ENCODE measurements around the gene DNAJC1. TPM values are rescaled to one million over a fixed set of nuclear protein-coding genes. Genes with fewer than 3 reads are reported as not detected.
"Not testable (repeated sequence)": the region's sequence is repeated elsewhere in the genome, so short reads cannot be mapped to it uniquely, and the experiment has no call there.

The DNAJC1 gene
- total RNA-seq, 1 experiment from 2014 or later, result 13.2 TPM

- TF ChIP-seq E2F5 (CRISPR knock-in tag; IDR thresholded peaks at IDR 0.05), result no peak
These were observed 284.0 kb downstream of the DNAJC1 start (continued) for GRCh38 chr10:21719502-21719901.

GRCh38 chr10:21717437-21718054 lies 286.0 kb downstream of the DNAJC1 start:
- Mint-ChIP-seq H3K4me1 (peaks cover 24% of the 10 kb centered on the region), H3K27ac (peak overlapping the region; percentile 78; the same call in 1 of the 2 replicates), H3K36me3 (peaks cover 16% of the 10 kb centered on the region)
- H3K9me3 Mint-ChIP-seq; POLR2A ChIA-PET; DNase-seq (ENCODE audit: low spot score); ATAC-seq; CTCF ChIA-PET; H3K4me3 Mint-ChIP-seq; H3K27me3 Mint-ChIP-seq (ENCODE audit: low read depth): not testable (repeated sequence)
- TF ChIP-seq ZNF263 (CRISPR knock-in tag; IDR thresholded peaks at IDR 0.05; ENCODE audit: low read depth), result peak; percentile 79

DNA sequence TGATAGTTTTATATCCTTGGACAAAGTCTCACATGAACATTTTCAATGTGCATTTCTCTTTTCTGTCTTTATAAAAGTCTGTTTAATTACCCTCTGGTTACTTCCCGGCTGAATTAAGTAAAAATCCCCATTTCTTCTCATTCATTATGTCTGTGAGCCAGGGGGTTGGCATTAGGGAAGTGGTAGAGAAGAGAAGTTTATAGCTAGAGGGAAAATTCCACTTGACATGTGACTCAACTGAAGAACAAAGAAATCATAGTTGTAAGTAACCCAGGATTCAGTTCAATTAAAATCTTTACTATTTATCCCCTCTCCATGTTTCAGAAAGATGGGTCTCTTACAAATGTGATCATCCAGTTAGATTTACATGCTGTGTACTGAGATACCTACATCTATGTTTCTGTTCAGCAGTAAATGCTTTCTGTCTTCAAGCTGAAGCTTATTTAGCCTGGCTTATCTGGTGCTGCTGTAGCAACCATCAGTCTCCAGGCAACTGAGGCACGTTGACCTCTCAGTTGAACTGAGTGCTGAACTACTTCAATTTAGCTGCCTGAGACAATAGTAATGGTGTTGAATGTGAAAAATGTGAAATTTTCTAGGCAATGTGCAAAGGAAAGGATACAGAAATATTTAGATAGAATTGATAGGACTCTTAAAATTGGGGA lies 287.9 kb downstream of the DNAJC1 start:
- ATAC-seq (no peak), DNase-seq (ENCODE audit: low spot score) (no peak)
- Mint-ChIP-seq H3K36me3 (peaks cover 16% of the 10 kb centered on the region), H3K27ac (peak overlapping the region; percentile 22; the same call in 1 of the 2 replicates), H3K9me3 (no peaks in the 10 kb centered on the region), H3K27me3 (ENCODE audit: low read depth) (no peaks in the 10 kb centered on the region), H3K4me1 (peaks cover 18% of the 10 kb centered on the region), H3K4me3 (no peak overlapping the region)
- ChIA-PET POLR2A (interaction anchor here (0.6 to 1.0 kb wide), 2 partner anchors 10 to 14 kb away, joined by 3 read pairs; no protein-coding TSS in a partner anchor), CTCF (interaction anchor here (0.9 kb wide), 1 partner anchor 16 kb away, joined by 4 read pairs; no protein-coding TSS in a partner anchor)
- TF ChIP-seq ETV6 (CRISPR knock-in tag; IDR thresholded peaks at IDR 0.05) (no peak), EMX1 (CRISPR knock-in tag; IDR thresholded peaks at IDR 0.05) (no peak), NFE2L1 (CRISPR knock-in tag; IDR thresholded peaks at IDR 0.05) (no peak), RELA (CRISPR knock-in tag; IDR thresholded peaks at IDR 0.05; ENCODE audit: borderline replicate concordance) (no peak), RORB (CRISPR knock-in tag; IDR thresholded peaks at IDR 0.05) (no peak), ESRRA (CRISPR knock-in tag; IDR thresholded peaks at IDR 0.05; ENCODE audit: borderline replicate concordance) (no peak)
- TF ChIP-seq, protein P1, sequence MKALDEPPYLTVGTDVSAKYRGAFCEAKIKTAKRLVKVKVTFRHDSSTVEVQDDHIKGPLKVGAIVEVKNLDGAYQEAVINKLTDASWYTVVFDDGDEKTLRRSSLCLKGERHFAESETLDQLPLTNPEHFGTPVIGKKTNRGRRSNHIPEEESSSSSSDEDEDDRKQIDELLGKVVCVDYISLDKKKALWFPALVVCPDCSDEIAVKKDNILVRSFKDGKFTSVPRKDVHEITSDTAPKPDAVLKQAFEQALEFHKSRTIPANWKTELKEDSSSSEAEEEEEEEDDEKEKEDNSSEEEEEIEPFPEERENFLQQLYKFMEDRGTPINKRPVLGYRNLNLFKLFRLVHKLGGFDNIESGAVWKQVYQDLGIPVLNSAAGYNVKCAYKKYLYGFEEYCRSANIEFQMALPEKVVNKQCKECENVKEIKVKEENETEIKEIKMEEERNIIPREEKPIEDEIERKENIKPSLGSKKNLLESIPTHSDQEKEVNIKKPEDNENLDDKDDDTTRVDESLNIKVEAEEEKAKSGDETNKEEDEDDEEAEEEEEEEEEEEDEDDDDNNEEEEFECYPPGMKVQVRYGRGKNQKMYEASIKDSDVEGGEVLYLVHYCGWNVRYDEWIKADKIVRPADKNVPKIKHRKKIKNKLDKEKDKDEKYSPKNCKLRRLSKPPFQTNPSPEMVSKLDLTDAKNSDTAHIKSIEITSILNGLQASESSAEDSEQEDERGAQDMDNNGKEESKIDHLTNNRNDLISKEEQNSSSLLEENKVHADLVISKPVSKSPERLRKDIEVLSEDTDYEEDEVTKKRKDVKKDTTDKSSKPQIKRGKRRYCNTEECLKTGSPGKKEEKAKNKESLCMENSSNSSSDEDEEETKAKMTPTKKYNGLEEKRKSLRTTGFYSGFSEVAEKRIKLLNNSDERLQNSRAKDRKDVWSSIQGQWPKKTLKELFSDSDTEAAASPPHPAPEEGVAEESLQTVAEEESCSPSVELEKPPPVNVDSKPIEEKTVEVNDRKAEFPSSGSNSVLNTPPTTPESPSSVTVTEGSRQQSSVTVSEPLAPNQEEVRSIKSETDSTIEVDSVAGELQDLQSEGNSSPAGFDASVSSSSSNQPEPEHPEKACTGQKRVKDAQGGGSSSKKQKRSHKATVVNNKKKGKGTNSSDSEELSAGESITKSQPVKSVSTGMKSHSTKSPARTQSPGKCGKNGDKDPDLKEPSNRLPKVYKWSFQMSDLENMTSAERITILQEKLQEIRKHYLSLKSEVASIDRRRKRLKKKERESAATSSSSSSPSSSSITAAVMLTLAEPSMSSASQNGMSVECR (CRISPR knock-in tag; IDR thresholded peaks at IDR 0.05; ENCODE audit: borderline replicate concordance), result no peak
- TF ChIP-seq, protein P2, sequence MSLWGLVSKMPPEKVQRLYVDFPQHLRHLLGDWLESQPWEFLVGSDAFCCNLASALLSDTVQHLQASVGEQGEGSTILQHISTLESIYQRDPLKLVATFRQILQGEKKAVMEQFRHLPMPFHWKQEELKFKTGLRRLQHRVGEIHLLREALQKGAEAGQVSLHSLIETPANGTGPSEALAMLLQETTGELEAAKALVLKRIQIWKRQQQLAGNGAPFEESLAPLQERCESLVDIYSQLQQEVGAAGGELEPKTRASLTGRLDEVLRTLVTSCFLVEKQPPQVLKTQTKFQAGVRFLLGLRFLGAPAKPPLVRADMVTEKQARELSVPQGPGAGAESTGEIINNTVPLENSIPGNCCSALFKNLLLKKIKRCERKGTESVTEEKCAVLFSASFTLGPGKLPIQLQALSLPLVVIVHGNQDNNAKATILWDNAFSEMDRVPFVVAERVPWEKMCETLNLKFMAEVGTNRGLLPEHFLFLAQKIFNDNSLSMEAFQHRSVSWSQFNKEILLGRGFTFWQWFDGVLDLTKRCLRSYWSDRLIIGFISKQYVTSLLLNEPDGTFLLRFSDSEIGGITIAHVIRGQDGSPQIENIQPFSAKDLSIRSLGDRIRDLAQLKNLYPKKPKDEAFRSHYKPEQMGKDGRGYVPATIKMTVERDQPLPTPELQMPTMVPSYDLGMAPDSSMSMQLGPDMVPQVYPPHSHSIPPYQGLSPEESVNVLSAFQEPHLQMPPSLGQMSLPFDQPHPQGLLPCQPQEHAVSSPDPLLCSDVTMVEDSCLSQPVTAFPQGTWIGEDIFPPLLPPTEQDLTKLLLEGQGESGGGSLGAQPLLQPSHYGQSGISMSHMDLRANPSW (CRISPR knock-in tag; conservative IDR thresholded peaks at IDR 0.05; ENCODE audit: low read depth), result no peak

DNA sequence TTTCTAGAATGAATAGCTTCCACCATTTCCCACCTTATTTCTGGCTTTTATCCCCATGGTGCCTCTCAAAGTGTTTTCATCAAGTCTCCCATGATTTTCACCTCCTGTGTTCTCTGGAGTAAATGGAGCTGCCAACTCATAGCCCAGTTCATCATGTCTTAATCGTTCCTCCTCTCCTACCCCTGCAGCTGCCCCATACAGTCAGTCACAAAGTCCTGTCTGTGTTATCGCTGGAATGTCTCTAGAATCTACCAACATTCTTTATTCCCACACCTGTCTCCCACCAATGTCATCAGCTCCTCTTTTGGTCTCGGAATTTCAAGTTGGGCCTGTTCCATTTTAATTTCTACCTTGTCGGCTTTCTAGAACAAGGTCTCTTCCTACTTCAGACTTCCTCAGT lies 290.6 kb downstream of the DNAJC1 start:
- H3K9me3 Mint-ChIP-seq, result no peaks in the 10 kb centered on the region
- H3K4me3 Mint-ChIP-seq, result no peak overlapping the region
- peaks cover 5% of the 10 kb centered on the region for H3K4me1 Mint-ChIP-seq
- peak overlapping the region; percentile 66 for H3K27ac Mint-ChIP-seq
- ChIA-PET CTCF (interaction anchor here (1.4 to 1.5 kb wide), 2 partner anchors 12 to 19 kb away, joined by 3 to 5 read pairs; no protein-coding TSS in a partner anchor), POLR2A (no interaction called here)
- no peaks in the 10 kb centered on the region for H3K27me3 Mint-ChIP-seq (ENCODE audit: low read depth)
- no peak for DNase-seq (ENCODE audit: low spot score)
- ATAC-seq, result no peak
- peaks cover 21% of the 10 kb centered on the region for H3K36me3 Mint-ChIP-seq
- TF ChIP-seq NFATC4 (CRISPR knock-in tag; IDR thresholded peaks at IDR 0.05) (no peak), RELA (CRISPR knock-in tag; IDR thresholded peaks at IDR 0.05; ENCODE audit: borderline replicate concordance) (no peak), ZNF416 (CRISPR knock-in tag; IDR thresholded peaks at IDR 0.05) (no peak), ZNF138 (CRISPR knock-in tag; conservative IDR thresholded peaks at IDR 0.05) (no peak), ETV6 (CRISPR knock-in tag; IDR thresholded peaks at IDR 0.05) (no peak), ZNF219 (CRISPR knock-in tag; IDR thresholded peaks at IDR 0.05; ENCODE audit: borderline replicate concordance) (no peak), ZNF396 (CRISPR knock-in tag; IDR thresholded peaks at IDR 0.05; ENCODE audit: borderline replicate concordance) (no peak), HMGA2 (CRISPR knock-in tag; IDR thresholded peaks at IDR 0.05) (no peak), ZNF671 (CRISPR knock-in tag; IDR thresholded peaks at IDR 0.05) (no peak), IRF2 (CRISPR knock-in tag; IDR thresholded peaks at IDR 0.05; ENCODE audit: borderline replicate concordance, low read depth) (no peak)
- TF ChIP-seq, protein P3, sequence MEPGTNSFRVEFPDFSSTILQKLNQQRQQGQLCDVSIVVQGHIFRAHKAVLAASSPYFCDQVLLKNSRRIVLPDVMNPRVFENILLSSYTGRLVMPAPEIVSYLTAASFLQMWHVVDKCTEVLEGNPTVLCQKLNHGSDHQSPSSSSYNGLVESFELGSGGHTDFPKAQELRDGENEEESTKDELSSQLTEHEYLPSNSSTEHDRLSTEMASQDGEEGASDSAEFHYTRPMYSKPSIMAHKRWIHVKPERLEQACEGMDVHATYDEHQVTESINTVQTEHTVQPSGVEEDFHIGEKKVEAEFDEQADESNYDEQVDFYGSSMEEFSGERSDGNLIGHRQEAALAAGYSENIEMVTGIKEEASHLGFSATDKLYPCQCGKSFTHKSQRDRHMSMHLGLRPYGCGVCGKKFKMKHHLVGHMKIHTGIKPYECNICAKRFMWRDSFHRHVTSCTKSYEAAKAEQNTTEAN (CRISPR knock-in tag; IDR thresholded peaks at IDR 0.05), result no peak
- TF ChIP-seq, protein P4, sequence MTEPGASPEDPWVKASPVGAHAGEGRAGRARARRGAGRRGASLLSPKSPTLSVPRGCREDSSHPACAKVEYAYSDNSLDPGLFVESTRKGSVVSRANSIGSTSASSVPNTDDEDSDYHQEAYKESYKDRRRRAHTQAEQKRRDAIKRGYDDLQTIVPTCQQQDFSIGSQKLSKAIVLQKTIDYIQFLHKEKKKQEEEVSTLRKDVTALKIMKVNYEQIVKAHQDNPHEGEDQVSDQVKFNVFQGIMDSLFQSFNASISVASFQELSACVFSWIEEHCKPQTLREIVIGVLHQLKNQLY (CRISPR knock-in tag; IDR thresholded peaks at IDR 0.05), result no peak

Measured in WTC11 (cell line).